Colonic mucosa (tissue), 4 donors: ENCODE measurements around the gene DNAL4. TPM values are rescaled to one million over a fixed set of nuclear protein-coding genes. Genes with fewer than 3 reads are reported as not detected.

ENCODE experiments used
- DNase-seq: peaks from one replicate; pipeline ENCODE4 v3.0.0-alpha.2; 2020
- H3K27ac ChIP-seq: fragments of 200-600 bp; one replicate; pipeline ENCODE4 v1.8.0; 2021
- H3K27me3 ChIP-seq: fragments of 200-600 bp; one replicate; pipeline ENCODE4 v1.8.0; 2021
- H3K36me3 ChIP-seq: fragments of 200-600 bp; one replicate; pipeline ENCODE4 v1.8.0; 2021
- H3K4me1 ChIP-seq: fragments of 200-600 bp; one replicate; pipeline ENCODE4 v1.8.0; 2021; ENCODE audit warnings: mild to moderate bottlenecking
- H3K4me3 ChIP-seq: fragments of 200-600 bp; one replicate; pipeline ENCODE4 v1.8.0; 2021
- H3K9ac ChIP-seq, 2 donors: one replicate each; pipeline ENCODE4 v1.7.0; 2013; ENCODE audit warnings: control low read depth in 2 of 2, low read depth in 2 of 2, low read length in 2 of 2
- H3K9me3 ChIP-seq: fragments of 200-600 bp; one replicate; pipeline ENCODE4 v1.8.0; 2021
- intact Hi-C: fragments of 100-400 bp; cut with DNase I; formaldehyde crosslinking; loops from one replicate; pipeline ENCODE4 v1.14.1; 2022
- total RNA-seq, 2 donors: library from RNA; stranded (reverse); fragmentation: NEBNext Ultra II Directional in 1 of 2; extraction: Animal tissue kit (Norgen Biotek cat#: 25700) in 1 of 2; gene quantifications; one replicate each; pipeline ENCODE4 v1.2.1, GENCODE V29; 2021
- TF ChIP-seq, protein P1 (sequence below): fragments of 200-600 bp; IDR thresholded peaks from one replicate; pipeline ENCODE4 v1.8.0; 2022; ENCODE audit warnings: antibody characterized with exemption, mild to moderate bottlenecking
- donor health status: healthy.
- donor health status: DM: no; HTN: no; CAD: no.
- donor health status: DM: no; HTN: no; CAD: no.

The DNAL4 gene
- total RNA-seq, 2 donors from 2014 or later = 15.8 to 17.8 TPM

GRCh38 chr22:38840129-38840528, 46.2 kb upstream of the DNAL4 start:
- Histone ChIP-seq H3K36me3 (no peaks in the 10 kb centered on the region), H3K27me3 (peaks cover 23% of the 10 kb centered on the region), H3K9me3 (no peaks in the 10 kb centered on the region), H3K27ac (no peak overlapping the region), H3K4me1 (peaks cover 3% of the 10 kb centered on the region), H3K4me3 (no peak overlapping the region), H3K9ac (no peak overlapping the region)
- DNase-seq = no peak
- intact Hi-C loops = loop anchor here (10.0 kb wide), 1 partner anchor 65 kb away; no protein-coding TSS in a partner anchor
- TF ChIP-seq, protein P1, sequence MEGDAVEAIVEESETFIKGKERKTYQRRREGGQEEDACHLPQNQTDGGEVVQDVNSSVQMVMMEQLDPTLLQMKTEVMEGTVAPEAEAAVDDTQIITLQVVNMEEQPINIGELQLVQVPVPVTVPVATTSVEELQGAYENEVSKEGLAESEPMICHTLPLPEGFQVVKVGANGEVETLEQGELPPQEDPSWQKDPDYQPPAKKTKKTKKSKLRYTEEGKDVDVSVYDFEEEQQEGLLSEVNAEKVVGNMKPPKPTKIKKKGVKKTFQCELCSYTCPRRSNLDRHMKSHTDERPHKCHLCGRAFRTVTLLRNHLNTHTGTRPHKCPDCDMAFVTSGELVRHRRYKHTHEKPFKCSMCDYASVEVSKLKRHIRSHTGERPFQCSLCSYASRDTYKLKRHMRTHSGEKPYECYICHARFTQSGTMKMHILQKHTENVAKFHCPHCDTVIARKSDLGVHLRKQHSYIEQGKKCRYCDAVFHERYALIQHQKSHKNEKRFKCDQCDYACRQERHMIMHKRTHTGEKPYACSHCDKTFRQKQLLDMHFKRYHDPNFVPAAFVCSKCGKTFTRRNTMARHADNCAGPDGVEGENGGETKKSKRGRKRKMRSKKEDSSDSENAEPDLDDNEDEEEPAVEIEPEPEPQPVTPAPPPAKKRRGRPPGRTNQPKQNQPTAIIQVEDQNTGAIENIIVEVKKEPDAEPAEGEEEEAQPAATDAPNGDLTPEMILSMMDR = no peak

GRCh38 chr22:38839686-38840085, 45.7 kb upstream of the DNAL4 start:
- Histone ChIP-seq H3K9me3 (no peaks in the 10 kb centered on the region), H3K9ac (no peak overlapping the region), H3K4me1 (peaks cover 3% of the 10 kb centered on the region), H3K27me3 (peaks cover 23% of the 10 kb centered on the region), H3K27ac (no peak overlapping the region), H3K4me3 (no peak overlapping the region), H3K36me3 (no peaks in the 10 kb centered on the region)
- TF ChIP-seq, protein P1 = no peak
- intact Hi-C loops = loop anchor here (10.0 kb wide), 1 partner anchor 65 kb away; no protein-coding TSS in a partner anchor
- no peak for DNase-seq

GRCh38 chr22:38837414-38837928, 43.5 kb upstream of the DNAL4 start:
- H3K27me3 ChIP-seq = peaks cover 8% of the 10 kb centered on the region

DNA sequence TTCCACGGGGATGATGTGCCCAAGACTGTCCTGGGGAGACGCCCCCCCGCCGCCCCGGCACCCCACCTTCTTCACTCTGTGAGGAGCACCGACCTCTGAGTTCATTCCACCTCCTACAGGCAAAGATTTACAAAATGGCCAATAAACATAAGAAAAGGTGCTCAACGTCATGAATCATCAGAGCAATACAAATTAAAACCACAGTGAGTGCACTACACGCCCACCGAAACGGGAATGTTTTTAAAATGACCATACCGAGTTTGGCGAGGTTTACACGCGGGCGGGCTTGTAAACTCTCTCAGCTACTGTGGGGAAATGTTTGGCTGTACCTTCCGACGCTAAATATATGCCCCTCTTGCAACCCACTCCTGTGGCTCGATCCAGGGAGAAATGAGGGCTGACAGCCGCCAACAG, 42.0 kb upstream of the DNAL4 start:
- H3K36me3 ChIP-seq = no peaks in the 10 kb centered on the region
- DNase-seq = no peak
- H3K4me1 ChIP-seq = no peaks in the 10 kb centered on the region

More at GRCh38 chr22:38837414-38837928, 43.5 kb upstream of the DNAL4 start:
- no peak overlapping the region for H3K27ac ChIP-seq
- intact Hi-C loops = no loop called here
- DNase-seq = no peak
- no peaks in the 10 kb centered on the region for H3K4me1 ChIP-seq
- TF ChIP-seq, protein P1 = no peak
- no peaks in the 10 kb centered on the region for H3K36me3 ChIP-seq
- no peaks in the 10 kb centered on the region for H3K9me3 ChIP-seq
- H3K4me3 ChIP-seq = no peak overlapping the region
- H3K9ac ChIP-seq = no peak overlapping the region

DNA sequence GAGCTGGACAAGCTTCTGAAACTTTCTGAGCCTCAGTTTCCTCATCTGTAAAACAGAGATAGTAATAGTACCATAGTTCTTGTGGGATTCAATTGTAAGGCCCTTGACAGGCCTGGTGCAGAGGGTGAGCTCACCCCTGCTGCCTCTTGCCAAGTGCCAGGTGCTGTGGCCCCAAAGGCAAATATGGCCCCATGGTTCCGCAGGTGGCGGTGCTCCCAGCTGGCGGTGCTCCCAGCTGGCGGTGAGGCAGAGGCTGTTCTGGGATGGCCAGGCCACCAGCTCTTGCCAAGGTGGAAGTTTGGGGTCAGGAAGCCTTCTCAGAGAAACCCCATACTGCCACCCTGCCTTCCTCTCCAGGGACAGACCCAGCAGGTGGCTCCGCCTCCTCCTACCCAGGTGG, 41.0 kb upstream of the DNAL4 start:
- Histone ChIP-seq H3K4me1 (no peaks in the 10 kb centered on the region), H3K27me3 (no peaks in the 10 kb centered on the region), H3K36me3 (no peaks in the 10 kb centered on the region), H3K9ac (no peak overlapping the region), H3K27ac (no peak overlapping the region), H3K4me3 (no peak overlapping the region), H3K9me3 (no peaks in the 10 kb centered on the region)
- TF ChIP-seq, protein P1 = no peak
- intact Hi-C loops = no loop called here
- DNase-seq = no peak

More for the DNA sequence above, 42.0 kb upstream of the DNAL4 start:
- H3K9ac ChIP-seq = no peak overlapping the region
- intact Hi-C loops = no loop called here
- no peaks in the 10 kb centered on the region for H3K27me3 ChIP-seq
- H3K9me3 ChIP-seq = no peaks in the 10 kb centered on the region
- TF ChIP-seq, protein P1 = no peak
- H3K4me3 ChIP-seq = no peak overlapping the region
- no peak overlapping the region for H3K27ac ChIP-seq
